Measurements from ENCODE around the gene PLXNC1.
A peak's percentile ranks its signal among the peaks of the same experiment; 100 is the strongest.

Gene PLXNC1

DNA sequence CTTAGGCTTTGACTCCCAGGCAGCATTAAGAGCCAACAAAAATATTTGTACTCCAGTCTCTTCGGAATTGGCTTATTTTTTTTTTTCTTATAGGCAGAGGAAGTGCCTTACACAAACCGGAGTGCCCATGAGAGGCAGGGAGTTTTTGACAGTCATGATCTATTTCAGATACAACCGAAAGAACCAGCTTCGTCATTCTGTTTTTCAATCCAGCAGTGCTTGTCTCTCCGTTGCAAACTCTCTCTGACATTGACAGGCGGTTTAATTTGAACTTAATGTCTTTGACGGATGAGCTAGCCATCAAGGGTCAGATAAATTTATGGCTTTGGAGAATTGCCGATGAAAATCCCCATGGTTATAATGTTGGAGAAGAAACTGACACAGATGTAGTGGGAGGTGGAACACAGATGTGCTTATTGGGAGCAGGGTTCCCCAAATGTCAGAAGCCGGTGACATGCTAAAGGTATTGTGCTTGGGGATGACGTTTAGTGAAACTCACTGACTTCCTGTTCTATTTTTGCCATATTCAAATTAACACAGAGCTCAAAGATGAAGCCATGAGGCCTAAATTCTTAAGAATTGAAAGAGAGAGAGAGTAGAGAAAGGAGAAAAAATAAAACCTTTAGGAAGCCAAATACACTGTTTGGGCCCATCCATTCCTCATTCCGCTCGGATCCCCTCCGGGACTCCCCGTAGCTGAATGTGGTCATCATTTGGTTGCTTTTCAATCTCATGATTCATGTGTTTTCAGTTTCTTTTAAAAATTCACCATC is 59.7 kb downstream of the PLXNC1 start:
- DNase-seq: peak; percentile 71

DNA sequence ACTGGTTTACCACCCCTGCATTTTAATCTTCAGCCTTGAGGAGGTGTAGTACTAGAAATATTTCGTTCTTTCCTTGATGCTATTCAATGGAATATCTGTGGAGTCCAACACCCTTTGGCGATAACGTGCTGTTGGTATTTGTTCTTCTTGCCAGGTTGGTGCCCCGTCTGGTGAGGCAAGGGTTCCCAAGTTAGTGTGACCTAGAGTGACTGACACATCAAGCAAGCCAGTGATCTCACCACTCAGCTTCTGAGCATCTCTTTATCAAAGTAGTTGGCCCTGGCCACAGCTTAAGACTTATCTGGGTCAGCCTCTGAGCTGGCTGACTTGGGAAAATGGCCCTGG is 60.2 kb downstream of the PLXNC1 start:
- DNase-seq: peak; percentile 67

DNA sequence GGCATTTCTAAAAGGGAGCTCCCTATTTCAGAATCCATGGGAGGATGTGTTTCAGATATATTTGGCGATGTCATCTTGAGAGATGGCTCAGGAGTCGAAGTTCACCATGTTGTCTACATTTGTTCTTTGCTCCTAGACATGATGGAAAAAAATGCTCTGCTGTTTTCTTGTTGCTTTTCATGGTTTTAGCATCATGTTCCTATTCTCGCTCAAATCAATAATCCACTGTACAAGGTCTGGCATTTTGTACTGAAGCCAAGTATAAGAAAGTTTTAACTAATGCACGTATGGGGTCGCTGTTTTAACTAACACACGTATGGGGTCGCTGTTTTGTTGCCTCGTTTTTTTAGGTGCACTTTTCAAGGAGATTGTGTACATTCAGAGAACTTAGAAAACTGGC is 60.9 kb downstream of the PLXNC1 start:
- no peak for DNase-seq

DNA sequence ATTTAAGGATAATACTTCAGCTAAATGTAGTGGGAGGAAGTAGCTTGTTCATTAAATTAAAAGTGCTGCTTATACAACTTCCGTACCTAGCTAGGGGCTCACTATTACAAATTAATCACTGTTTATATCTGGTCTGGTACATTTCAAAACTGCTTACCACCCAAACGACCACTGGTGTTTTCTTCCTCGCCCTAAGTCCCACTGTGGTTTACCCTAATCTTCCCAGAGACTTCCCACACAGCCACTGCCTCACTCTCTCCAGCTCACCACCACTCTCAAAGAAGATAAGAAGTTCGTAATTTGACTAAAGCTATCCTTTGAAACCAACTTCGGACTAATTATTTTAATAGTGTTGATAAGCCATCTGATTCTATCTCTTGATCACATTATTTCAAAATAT is 62.6 kb downstream of the PLXNC1 start:
- no peak for DNase-seq

DNA sequence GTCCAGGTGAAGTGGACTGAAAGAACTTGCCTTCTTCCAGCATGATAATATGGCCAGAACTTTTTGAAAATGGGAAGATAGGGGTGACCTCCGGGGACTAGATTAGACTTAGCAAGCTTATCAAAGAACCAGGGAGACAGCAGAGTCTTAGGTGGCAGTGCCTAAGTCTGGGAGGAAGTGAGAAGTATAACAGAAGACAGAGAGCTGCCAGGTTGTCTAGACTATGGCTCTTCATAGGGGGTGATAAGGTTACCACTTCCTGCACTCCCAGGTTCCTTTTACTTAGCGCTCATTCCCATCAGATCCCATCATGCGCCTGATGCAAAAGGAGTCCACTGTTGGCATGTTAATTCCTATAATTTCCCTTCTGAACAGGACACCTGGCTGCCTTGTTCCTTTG is 69.9 kb downstream of the PLXNC1 start:
- DNase-seq: no peak

DNA sequence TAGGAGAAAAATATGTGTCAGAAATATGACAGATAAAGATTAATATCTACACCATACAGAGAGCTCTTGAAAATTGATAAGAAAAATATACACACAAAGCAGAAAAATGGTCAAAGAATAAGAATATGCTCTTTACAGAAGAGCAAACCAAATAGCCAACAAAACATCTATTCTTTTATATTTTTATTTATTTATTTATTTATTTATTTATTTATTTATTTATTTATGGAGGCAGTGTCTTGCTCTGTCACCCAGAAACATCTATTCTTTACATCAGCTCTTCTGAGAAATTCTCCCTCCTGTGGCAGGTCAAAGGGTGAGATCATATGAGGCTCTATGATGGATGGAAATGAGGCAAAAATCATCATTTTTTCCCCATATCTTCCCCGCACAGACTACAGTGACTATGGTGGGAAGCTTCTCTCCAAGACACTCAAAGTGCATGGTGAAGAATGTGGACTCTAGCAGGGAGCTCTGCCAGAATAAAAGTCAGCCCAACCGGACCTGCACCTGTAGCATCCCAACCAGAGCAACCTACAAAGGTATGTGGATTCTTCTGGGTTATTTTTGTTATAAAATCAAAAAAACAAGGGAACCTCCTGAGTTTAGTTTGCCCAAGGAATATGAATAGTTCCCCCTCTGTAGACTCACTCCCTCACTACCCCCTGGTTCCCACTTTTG is 71.4 kb downstream of the PLXNC1 start:
- DNase-seq: no peak

DNA sequence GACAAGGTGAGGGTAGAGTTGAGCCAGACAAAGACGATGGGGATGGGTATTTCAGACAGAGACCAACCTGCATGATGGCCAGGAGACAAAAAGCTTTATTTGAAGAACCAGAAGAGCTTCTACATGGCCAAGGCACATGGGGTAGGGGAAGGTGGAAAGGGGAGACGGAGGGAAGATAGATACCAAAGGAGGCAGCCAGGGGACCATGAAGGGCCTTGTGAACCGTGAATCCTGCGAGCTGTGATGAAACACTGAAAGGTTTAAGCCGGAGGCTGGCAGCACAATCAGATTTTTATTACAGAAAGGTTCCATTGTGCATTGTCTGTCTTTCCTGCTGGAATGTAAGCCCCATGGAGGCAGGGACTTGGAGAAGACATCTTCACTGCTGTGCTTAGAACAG is 72.4 kb downstream of the PLXNC1 start:
- no peak for DNase-seq

DNA sequence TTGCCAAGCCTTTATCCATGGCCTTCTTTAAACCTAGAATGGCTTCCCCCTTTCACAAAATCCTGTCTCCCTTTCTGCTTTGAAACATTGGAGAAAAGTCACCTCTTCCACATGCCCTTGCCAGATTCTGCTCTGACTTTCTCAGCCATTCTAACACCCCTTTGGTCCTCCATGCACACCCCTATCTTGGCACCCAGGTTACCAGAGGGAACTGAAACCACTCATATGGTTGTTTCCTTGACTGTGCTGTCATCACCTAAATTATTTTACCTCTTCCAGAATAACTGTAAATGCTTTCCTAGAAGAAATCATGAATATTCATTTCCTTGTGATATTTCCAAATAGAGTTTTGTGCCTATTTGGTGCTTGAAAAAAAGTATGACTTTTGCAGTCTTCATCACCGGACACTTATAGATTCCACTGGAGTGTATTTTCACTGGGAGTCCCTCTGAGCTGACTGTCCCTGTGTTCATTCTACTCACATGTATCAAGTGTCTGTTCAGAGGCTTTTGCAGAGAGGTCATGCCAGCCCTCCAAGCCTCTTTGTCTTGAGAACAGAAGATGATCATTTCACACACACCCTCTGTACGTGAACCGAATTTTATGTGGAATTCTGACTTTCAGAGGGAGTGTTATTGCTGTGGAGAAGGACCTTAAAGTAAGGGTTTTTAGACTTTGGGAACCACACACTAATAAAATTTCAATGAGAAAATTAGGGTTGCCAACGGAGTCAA is 74.1 kb downstream of the PLXNC1 start:
- DNase-seq: peak; percentile 38

DNA sequence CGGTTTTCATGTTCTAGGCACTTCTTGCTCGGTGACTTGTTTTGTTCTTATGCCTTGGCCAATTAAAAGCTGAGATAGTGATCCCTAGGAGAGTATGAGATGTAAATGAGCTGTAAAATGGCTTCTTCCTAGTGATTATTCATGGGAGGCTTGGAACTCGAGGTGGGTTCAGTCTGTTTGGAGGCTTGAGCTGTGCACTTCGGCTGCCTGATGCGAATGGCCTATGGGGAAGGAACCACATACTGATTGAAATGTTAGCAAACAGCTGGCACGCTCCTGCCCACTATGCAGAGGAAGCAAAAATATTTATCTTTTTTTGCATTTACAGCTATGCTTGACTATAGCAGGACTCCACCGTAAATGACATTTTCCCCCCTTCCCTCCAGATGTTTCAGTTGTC is 75.5 kb downstream of the PLXNC1 start:
- no peak for DNase-seq

DNA sequence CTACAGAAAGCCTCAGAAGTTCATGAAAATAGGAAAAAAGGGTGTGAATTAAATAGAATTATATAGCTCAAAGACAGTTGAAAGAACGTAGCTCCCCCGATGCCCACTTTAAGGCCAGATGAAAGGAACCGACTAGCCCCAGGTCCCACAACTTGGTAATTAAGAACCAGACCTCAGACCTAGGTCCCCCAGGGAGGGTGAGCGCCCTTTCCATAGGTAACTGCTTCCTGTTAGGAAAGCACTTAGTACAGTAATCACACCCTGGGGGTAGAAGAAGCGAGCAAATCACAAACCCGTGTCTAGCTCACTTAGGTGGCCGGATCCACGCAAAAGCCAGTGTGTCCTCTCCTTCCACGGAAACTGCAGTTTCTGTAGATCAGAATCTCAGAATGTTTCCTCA is 77.1 kb downstream of the PLXNC1 start:
- DNase-seq: no peak

DNA sequence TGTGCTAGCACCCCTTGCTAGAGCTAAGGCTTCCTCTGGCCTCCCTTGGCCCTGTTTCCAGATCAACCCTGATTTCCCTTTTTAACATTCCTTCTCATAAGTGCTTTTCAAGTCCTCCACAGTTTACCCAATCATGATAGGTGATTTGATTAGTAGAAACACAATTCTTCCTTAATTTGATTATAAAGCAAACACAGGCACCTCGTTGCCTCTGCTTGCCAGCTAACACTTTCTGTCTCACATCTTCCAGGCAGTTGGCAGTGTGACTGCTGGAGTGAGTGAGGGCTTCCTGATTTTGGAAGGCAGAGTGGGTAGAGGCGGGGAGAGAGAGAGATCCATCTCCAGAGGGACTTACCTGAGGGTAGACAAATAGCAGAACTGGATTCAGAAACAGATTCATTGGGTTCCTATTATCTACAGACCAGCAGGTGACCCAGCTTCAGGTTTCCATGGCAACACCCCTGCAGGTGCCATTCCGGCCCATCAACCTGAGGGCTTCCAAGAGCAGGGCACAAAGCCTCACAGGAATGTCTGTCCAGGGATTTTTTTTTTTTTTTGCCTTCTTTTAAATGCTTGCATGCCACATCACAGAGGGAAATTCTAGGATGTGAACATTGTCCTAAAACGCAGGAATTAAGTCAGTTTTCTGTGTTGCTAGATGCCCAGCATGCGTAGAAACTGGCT is 77.7 kb downstream of the PLXNC1 start:
- DNase-seq: no peak

DNA sequence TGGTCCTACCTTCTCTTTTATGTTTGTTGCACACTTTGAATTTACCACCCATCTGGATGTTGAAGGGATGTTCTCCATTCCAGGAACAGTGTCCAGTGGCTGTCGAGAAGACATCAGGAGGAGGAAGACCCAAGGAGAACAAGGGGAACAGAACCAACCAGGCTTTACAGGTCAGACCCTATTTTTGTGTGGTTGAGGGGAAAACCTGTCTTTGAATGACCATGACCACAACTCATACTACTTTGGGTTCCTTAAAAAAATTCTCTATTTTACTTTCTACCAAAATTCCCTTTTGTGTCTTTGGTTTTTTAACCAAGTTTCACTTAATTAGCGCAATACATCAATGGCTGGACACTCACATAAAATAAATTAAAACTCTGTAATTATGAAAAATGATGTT is 78.7 kb downstream of the PLXNC1 start:
- DNase-seq: no peak

DNA sequence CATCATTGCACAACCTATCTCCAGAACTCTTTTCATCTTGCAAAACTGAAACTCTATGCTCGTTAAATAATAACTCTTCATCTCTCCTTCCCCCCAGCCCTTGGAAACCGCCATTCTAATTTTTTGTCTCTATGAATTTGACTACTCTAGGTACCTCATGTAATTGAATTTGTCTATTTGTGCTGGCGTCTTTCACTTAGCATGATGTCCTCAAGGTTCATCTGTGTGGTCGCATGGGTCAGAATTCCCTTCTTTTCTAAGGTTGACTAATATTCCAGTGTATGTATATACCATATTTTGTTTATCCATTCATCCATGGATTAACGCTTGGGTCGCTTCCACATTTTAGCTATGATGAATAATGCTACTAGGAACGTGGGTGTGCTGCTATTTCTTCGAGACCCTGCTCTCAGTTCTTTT is 80.1 kb downstream of the PLXNC1 start:
- DNase-seq: no peak

DNA sequence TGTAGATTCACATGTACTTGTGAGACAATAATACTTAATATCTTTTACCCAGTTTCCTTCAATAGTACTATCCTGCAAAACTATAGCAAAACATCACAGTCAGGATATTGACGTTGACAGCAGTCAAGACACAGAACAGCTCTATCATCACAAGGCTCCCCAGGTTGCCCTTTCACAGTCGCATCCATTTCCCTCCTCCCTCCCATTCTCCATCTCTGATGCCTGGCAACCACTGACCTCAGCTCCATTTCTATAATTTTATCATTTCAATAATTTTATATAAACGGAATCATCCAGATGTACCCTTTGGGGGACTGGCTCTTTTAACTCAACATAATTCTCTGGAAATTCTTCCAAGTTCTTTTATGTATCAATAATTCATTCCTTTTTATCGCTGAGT is 81.5 kb downstream of the PLXNC1 start:
- DNase-seq: no peak

DNA sequence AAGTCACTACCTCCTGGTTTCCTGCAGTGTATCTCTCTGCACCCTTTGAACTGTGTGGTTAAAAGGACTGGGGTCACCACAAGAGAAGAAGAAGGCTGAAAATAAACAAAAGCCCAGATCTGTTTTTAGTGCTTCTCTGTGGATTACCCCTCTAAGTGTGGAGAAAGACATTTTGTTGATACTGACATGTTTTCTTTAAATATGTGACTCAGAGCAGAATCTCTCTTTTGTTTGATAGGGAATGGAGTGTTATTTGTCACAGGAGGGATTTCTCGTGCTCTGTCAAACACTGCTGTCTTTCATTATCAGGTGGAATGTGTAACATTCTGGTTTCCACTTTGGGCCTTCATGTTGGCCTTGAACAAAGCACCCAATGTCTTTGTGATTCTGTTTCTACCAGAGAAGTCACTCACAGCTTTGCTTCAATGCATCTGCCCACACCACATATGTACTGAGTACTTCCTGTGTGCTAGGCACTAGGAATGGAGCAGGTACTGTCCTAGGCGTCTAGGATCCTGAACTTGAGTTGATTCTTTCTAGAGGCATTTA is 82.1 kb downstream of the PLXNC1 start:
- DNase-seq: no peak

DNA sequence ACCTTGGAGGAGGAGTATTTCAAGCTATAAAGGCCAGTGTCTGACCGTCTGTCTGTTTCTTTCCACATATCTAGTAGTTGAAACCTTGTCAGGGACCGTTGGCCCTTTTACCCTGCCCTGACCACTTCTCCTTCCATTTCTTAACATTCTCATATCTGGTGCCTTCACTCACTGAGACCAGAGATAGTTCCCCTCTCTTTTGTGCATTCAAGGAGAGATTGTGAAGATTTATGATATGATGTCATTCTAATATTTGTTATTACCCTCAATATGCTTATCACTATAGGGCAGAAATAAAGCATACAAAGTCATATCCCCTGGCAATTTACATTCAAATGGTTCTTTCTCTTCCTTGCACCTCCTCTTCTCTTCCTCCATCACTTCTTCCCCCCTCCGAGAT is 83.3 kb downstream of the PLXNC1 start:
- DNase-seq: no peak

DNA sequence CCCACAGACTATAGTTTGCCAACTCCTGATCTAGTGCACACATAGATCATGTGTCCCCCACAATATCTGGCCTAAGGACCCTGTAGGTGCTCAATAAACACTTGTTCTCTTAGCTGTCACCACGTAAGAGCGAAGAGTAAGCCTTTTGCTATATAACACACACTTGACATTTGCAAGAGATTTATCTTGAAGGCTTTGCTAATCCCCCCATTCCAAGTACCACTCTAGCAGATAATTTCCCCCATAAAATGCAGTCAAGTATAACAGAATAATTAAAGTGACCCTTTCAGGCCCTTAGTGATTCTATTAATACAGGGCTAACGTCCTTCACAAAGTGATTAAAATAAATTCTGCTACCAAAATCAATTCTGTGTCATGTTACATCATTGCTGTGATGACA is 87.5 kb downstream of the PLXNC1 start:
- no peak for DNase-seq

DNA sequence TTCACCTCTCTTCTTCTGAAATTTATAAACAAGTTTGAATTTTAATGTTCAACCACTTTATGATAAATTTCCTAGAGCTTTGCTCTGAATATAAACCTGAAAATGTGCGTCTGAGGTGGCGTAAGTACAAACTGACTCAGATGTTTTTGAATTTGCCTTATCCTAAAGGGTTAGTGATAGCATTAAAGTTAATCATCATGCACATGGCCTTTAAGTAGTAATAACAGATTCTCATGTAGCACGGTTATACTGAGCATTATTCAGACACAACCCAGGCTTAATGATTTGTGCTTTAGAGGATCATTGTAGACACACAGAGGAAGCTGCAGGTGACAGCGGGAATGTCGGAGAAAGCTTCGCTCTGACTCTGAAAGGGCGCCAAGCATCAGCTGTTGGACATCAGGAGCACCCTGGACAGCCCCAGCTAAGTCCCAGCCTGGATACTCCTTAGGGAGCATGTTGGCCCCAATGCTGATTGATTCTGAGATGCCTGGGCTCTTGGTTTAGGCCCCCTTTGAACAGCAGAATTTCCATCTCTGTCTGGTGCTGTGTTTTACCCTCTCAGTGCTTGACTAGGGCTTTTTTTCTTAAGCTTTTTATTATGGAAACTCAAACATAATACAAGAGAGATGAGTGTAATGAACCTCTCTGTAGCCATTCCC is 91.1 kb downstream of the PLXNC1 start:
- DNase-seq: no peak

DNA sequence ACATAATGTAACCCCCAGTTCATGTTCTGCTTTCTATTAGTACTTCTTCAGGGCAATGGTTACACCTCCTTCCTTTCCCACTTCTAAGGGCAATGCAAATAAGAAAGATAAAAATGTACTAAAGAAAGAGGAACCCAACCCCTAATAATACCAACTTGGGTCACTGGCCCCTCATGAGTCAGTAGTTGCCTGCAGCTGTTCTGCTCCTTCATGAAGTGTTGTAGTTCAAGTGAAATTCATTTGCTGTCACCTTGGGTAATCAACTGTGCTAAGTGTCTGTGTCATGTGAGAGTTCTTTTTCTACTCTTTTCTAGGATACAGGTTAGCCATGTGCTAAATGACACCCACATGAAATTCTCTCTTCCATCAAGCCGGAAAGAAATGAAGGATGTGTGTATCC is 91.8 kb downstream of the PLXNC1 start:
- DNase-seq: no peak

DNA sequence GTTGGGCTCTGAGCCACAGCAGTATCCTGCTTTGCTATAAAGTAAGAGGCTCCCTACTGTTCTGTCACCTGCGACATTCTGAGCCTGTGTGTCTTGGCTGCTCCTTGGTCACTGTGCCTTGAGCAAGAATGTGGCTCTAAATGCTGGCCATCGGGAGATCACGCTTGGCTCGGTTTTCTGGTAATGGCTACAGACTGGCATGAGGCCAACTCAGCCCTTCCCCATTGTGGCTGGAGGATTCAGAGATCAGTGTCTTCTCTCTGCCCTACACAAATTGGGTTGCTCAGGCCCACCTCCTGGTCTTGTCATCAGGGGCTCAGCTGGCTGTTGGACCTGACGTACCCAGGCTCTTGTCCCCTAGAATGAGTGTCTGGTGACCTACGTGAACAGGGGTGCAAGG is 94.5 kb downstream of the PLXNC1 start:
- DNase-seq: no peak

DNA sequence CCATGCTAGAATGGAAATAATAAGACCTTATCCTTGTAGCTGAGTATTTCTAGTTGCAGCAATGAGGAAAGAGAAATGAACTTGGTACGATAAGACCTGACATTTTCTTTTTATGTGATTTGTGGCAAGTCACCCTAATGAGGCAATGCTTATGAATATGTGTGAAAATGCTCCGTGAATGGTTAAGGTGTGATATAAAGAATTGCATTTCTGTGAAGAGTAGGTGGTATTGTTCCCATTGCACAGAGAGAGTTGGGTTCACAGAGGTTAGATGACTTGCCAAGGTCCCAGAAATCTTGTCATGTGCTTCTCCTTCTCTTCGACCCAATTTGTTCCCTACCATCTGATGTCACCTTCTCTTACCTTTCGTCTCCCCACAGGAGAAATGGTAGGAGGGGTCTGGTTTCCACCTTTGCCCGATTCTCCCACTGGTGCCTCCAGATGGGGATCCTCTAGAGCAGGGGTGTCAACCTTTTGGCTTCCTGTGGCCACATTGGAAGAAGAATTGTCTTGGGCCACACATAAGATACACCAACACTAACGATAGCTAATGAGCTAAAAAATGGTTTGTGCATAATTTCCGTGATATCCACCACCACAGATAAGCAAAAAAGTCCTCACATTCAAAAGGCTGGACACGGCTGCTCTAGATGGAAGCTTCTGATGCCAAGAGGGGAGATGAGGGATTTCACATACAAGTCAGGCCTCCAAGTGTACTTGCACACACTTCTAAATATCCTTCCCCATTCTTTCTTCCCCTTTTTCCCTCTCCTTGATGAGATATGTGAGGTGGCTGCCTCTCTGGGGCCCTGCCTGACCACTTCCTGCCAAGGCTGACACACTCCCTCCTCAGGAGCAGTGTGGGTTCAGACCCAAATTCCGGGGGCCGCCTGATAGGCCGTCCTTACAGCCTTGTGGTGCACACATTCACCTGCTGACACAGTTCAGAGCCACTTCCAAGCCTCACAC is 96.1 kb downstream of the PLXNC1 start:
- no peak for DNase-seq
